Loucy (cell line): Measurements from ENCODE around the gene PALD1.

Source experiments
- H2AFZ ChIP-seq: fragments of 200-600 bp; sonication (generic); 2 replicates; pipeline ENCODE4 v1.6.0; 2016; ENCODE audit warnings: antibody characterized with exemption, mild to moderate bottlenecking, low read length, moderate library complexity
- H3F3A ChIP-seq: fragments of 200-600 bp; 2 replicates; pipeline ENCODE4 v1.6.0; 2016; ENCODE audit warnings: antibody characterized with exemption, low read depth, mild to moderate bottlenecking
- H3K27me3 ChIP-seq: fragments of 200-600 bp; sonication (generic); 2 replicates; pipeline ENCODE4 v1.6.1; 2014; ENCODE audit warnings: low read length, mild to moderate bottlenecking; ENCODE audit not compliant: insufficient read depth, poor library complexity, severe bottlenecking
- H3K36me3 ChIP-seq: fragments of 200-600 bp; sonication (generic); 2 replicates; pipeline ENCODE4 v1.6.1; 2016; ENCODE audit warnings: low read length; ENCODE audit not compliant: insufficient read depth
- H3K4me1 ChIP-seq: fragments of 200-600 bp; sonication (generic); 2 replicates; pipeline ENCODE4 v1.5.1; 2014; ENCODE audit warnings: low read length, mild to moderate bottlenecking; ENCODE audit not compliant: insufficient read depth, poor library complexity, severe bottlenecking
- H3K4me2 ChIP-seq: fragments of 200-600 bp; sonication (generic); 2 replicates; pipeline ENCODE4 v1.6.0; 2014; ENCODE audit warnings: antibody characterized with exemption, low read length, low read depth, mild to moderate bottlenecking; ENCODE audit not compliant: poor library complexity, severe bottlenecking
- H3K4me3 ChIP-seq: fragments of 200-600 bp; sonication (generic); 2 replicates; pipeline ENCODE4 v1.5.1; 2014; ENCODE audit warnings: low read length, mild to moderate bottlenecking, mixed read lengths; ENCODE audit not compliant: poor library complexity, severe bottlenecking
- H3K79me2 ChIP-seq: fragments of 200-600 bp; sonication (generic); 2 replicates; pipeline ENCODE4 v1.6.1; 2014; ENCODE audit warnings: low read length; ENCODE audit not compliant: insufficient read depth
- H3K9ac ChIP-seq: fragments of 200-600 bp; sonication (generic); 2 replicates; pipeline ENCODE4 v1.6.0; 2014; ENCODE audit warnings: mild to moderate bottlenecking, low read depth, low read length, moderate library complexity; ENCODE audit not compliant: poor library complexity, severe bottlenecking
- H3K9me2 ChIP-seq: fragments of 200-600 bp; sonication (generic); replicated peaks from 2 replicates; pipeline ENCODE4 v1.6.1; 2016; ENCODE audit warnings: low read depth, low read length, mixed read lengths
- H3K9me3 ChIP-seq: fragments of 200-600 bp; sonication (generic); 2 replicates; pipeline ENCODE4 v1.6.1; 2014; ENCODE audit warnings: mild to moderate bottlenecking, antibody characterized with exemption, low read length, low read depth; ENCODE audit not compliant: insufficient read depth
- H4K20me1 ChIP-seq: fragments of 200-600 bp; sonication (generic); 2 replicates; pipeline ENCODE4 v1.6.0; 2014; ENCODE audit warnings: antibody characterized with exemption, low read length, mild to moderate bottlenecking; ENCODE audit not compliant: insufficient read depth, poor library complexity, severe bottlenecking
- CTCF ChIP-seq: fragments of 200-600 bp; sonication (generic); conservative IDR thresholded peaks from 2 replicates; pipeline ENCODE4 v1.5.1; 2014; ENCODE audit warnings: mild to moderate bottlenecking, antibody characterized with exemption, low read length
- EZH2phosphoT487 ChIP-seq: fragments of 200-600 bp; IDR thresholded peaks from 2 replicates; pipeline ENCODE4 v1.6.1; 2018; ENCODE audit warnings: antibody characterized with exemption, mild to moderate bottlenecking, moderate library complexity, borderline replicate concordance

The PALD1 gene

GRCh38 chr10:70514591-70514990 is 36.0 kb downstream of the PALD1 start:
- Histone ChIP-seq H3F3A (no peaks in the 10 kb centered on the region), H2AFZ (no peak overlapping the region), H3K27me3 (no peaks in the 10 kb centered on the region), H3K4me2 (peak overlapping the region; percentile 13), H3K9ac (no peak overlapping the region), H4K20me1 (no peaks in the 10 kb centered on the region), H3K4me3 (no peak overlapping the region), H3K4me1 (peaks cover 16% of the 10 kb centered on the region), H3K79me2 (no peaks in the 10 kb centered on the region), H3K9me2 (no peaks in the 10 kb centered on the region), H3K9me3 (no peaks in the 10 kb centered on the region), H3K36me3 (no peaks in the 10 kb centered on the region)
- no peak for TF ChIP-seq CTCF

GRCh38 chr10:70515035-70515667 is 36.6 kb downstream of the PALD1 start:
- H3K27me3 ChIP-seq = no peaks in the 10 kb centered on the region
- H3K9me2 ChIP-seq = no peaks in the 10 kb centered on the region
- no peaks in the 10 kb centered on the region for H3F3A ChIP-seq
- no peaks in the 10 kb centered on the region for H3K36me3 ChIP-seq
- H4K20me1 ChIP-seq = no peaks in the 10 kb centered on the region
- no peak for TF ChIP-seq CTCF
- TF ChIP-seq EZH2phosphoT487 = no peak
- H3K9me3 ChIP-seq = no peaks in the 10 kb centered on the region
- no peaks in the 10 kb centered on the region for H3K79me2 ChIP-seq
- no peak overlapping the region for H3K4me3 ChIP-seq
- H2AFZ ChIP-seq = no peak overlapping the region
- no peak overlapping the region for H3K9ac ChIP-seq
- peaks cover 12% of the 10 kb centered on the region for H3K4me1 ChIP-seq
- no peak overlapping the region for H3K4me2 ChIP-seq

- H4K20me1 ChIP-seq = no peaks in the 10 kb centered on the region
- H3K9me3 ChIP-seq = no peaks in the 10 kb centered on the region
- H3K4me2 ChIP-seq = no peak overlapping the region
- H3K4me3 ChIP-seq = no peak overlapping the region
- no peaks in the 10 kb centered on the region for H3K36me3 ChIP-seq
- H3K9ac ChIP-seq = no peak overlapping the region
- no peaks in the 10 kb centered on the region for H3K27me3 ChIP-seq
- TF ChIP-seq CTCF (no peak), EZH2phosphoT487 (no peak)
- H3F3A ChIP-seq = no peaks in the 10 kb centered on the region
- no peaks in the 10 kb centered on the region for H3K79me2 ChIP-seq
- no peak overlapping the region for H2AFZ ChIP-seq
- H3K9me2 ChIP-seq = no peaks in the 10 kb centered on the region
- peaks cover 25% of the 10 kb centered on the region for H3K4me1 ChIP-seq
Measured at GRCh38 chr10:70518695-70519094, 40.1 kb downstream of the PALD1 start.
